Smooth muscle cell (in vitro differentiated cells): ENCODE results near the gene FPR3. TPM values are rescaled to one million over a fixed set of nuclear protein-coding genes. Genes with fewer than 3 reads are reported as not detected.

Source experiments
- DNase-seq: peaks from one replicate; lab custom pipeline; 2025; ENCODE audit not compliant: unreplicated experiment; lab: John Stamatoyannopoulos, UW
- H2AFZ ChIP-seq: fragments of 200-600 bp; sonication (generic); 2 replicates; pipeline ENCODE4 v1.6.0; 2016; ENCODE audit warnings: antibody characterized with exemption, low read depth, mild to moderate bottlenecking
- H3F3A ChIP-seq: fragments of 200-600 bp; sonication (generic); 2 replicates; pipeline ENCODE4 v1.6.0; 2017; ENCODE audit warnings: antibody characterized with exemption, low read depth
- H3K27ac ChIP-seq: fragments of 200-600 bp; sonication (generic); 2 replicates; pipeline ENCODE4 v1.5.1; 2016; ENCODE audit warnings: low read depth, mild to moderate bottlenecking
- H3K27me3 ChIP-seq: fragments of 200-600 bp; sonication (generic); 2 replicates; pipeline ENCODE4 v1.6.1; 2016; ENCODE audit warnings: low read depth, mild to moderate bottlenecking
- H3K36me3 ChIP-seq: fragments of 200-600 bp; sonication (generic); 2 replicates; pipeline ENCODE4 v1.5.1; 2016; ENCODE audit warnings: low read depth
- H3K4me1 ChIP-seq: fragments of 200-600 bp; sonication (generic); 2 replicates; pipeline ENCODE4 v1.5.1; 2016; ENCODE audit warnings: low read depth
- H3K4me2 ChIP-seq: fragments of 200-600 bp; sonication (generic); 2 replicates; pipeline ENCODE4 v1.6.0; 2016; ENCODE audit warnings: mild to moderate bottlenecking
- H3K4me3 ChIP-seq: fragments of 200-600 bp; sonication (generic); 2 replicates; pipeline ENCODE4 v1.5.1; 2016; ENCODE audit warnings: mild to moderate bottlenecking
- H3K79me2 ChIP-seq: fragments of 200-600 bp; sonication (generic); 2 replicates; pipeline ENCODE4 v1.6.0; 2016; ENCODE audit warnings: low read depth, mild to moderate bottlenecking
- H3K9ac ChIP-seq: fragments of 200-600 bp; sonication (generic); 2 replicates; pipeline ENCODE4 v1.6.0; 2016; ENCODE audit warnings: low read depth
- H3K9me3 ChIP-seq: fragments of 200-600 bp; sonication (generic); replicated peaks from 2 replicates; pipeline ENCODE4 v1.5.1; 2016; ENCODE audit warnings: low read depth
- H4K20me1 ChIP-seq: fragments of 200-600 bp; sonication (generic); 2 replicates; pipeline ENCODE4 v1.6.0; 2016; ENCODE audit warnings: low read depth
- WGBS: methylation state at CpG from one replicate; pipeline ENCODE4 v1.1.7; 2016; ENCODE audit warnings: low lambda C conversion rate; 5-methylcytosine and 5-hydroxymethylcytosine counted together
- polyA plus RNA-seq: library from polyadenylated mRNA; unstranded; fragments of >200 nt; fragmentation: Nextera tagmentation; extraction: Ambion mirVana; gene quantifications from 2 replicates; pipeline ENCODE4 v1.2.1, GENCODE V29; 2016
- total RNA-seq: library from RNA; depleted of rRNA; stranded (reverse); fragments of >200 nt; gene quantifications from 2 replicates; pipeline ENCODE4 v1.2.3, GENCODE V29; 2014
- TF ChIP-seq, protein P1 (sequence below): fragments of 200-600 bp; sonication (generic); IDR thresholded peaks from 2 replicates; pipeline ENCODE4 v1.5.1; 2017; ENCODE audit warnings: borderline replicate concordance, mild to moderate bottlenecking, antibody characterized with exemption; ENCODE audit not compliant: insufficient read depth, poor library complexity, severe bottlenecking

FPR3 gene
- total and polyA plus RNA-seq, 2 experiments from 2014 or later = not detected

GRCh38 chr19:51807111-51807701 lies 12.2 kb downstream of the FPR3 start:
- H3K9ac ChIP-seq = no peak overlapping the region
- no peaks in the 10 kb centered on the region for H3K79me2 ChIP-seq
- H3K4me3 ChIP-seq = no peak overlapping the region
- no peak overlapping the region for H2AFZ ChIP-seq
- TF ChIP-seq, protein P1, sequence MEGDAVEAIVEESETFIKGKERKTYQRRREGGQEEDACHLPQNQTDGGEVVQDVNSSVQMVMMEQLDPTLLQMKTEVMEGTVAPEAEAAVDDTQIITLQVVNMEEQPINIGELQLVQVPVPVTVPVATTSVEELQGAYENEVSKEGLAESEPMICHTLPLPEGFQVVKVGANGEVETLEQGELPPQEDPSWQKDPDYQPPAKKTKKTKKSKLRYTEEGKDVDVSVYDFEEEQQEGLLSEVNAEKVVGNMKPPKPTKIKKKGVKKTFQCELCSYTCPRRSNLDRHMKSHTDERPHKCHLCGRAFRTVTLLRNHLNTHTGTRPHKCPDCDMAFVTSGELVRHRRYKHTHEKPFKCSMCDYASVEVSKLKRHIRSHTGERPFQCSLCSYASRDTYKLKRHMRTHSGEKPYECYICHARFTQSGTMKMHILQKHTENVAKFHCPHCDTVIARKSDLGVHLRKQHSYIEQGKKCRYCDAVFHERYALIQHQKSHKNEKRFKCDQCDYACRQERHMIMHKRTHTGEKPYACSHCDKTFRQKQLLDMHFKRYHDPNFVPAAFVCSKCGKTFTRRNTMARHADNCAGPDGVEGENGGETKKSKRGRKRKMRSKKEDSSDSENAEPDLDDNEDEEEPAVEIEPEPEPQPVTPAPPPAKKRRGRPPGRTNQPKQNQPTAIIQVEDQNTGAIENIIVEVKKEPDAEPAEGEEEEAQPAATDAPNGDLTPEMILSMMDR = no peak
- H3F3A ChIP-seq = no peaks in the 10 kb centered on the region
- no peaks in the 10 kb centered on the region for H3K4me1 ChIP-seq
- H3K27me3 ChIP-seq = no peaks in the 10 kb centered on the region
- DNase-seq = no peak
- no peak overlapping the region for H3K4me2 ChIP-seq
- no peaks in the 10 kb centered on the region for H3K9me3 ChIP-seq
- 38% methylated on average over 6 of the region's 6 CpGs for WGBS
- no peaks in the 10 kb centered on the region for H3K36me3 ChIP-seq
- no peaks in the 10 kb centered on the region for H4K20me1 ChIP-seq
- H3K27ac ChIP-seq = no peak overlapping the region

GRCh38 chr19:51807925-51808324 lies 13.0 kb downstream of the FPR3 start:
- no peak overlapping the region for H3K4me3 ChIP-seq
- no peaks in the 10 kb centered on the region for H3K4me1 ChIP-seq
- H3K36me3 ChIP-seq = no peaks in the 10 kb centered on the region
- no peak for DNase-seq
- H3K9ac ChIP-seq = no peak overlapping the region
- no peaks in the 10 kb centered on the region for H3K9me3 ChIP-seq
- H4K20me1 ChIP-seq = no peaks in the 10 kb centered on the region
- 69% methylated on average over 2 of the region's 2 CpGs for WGBS
- TF ChIP-seq, protein P1 = no peak
- H3K27ac ChIP-seq = no peak overlapping the region
- H3K27me3 ChIP-seq = no peaks in the 10 kb centered on the region
- H3K4me2 ChIP-seq = no peak overlapping the region
- H2AFZ ChIP-seq = no peak overlapping the region
- H3K79me2 ChIP-seq = no peaks in the 10 kb centered on the region
- no peaks in the 10 kb centered on the region for H3F3A ChIP-seq

DNA sequence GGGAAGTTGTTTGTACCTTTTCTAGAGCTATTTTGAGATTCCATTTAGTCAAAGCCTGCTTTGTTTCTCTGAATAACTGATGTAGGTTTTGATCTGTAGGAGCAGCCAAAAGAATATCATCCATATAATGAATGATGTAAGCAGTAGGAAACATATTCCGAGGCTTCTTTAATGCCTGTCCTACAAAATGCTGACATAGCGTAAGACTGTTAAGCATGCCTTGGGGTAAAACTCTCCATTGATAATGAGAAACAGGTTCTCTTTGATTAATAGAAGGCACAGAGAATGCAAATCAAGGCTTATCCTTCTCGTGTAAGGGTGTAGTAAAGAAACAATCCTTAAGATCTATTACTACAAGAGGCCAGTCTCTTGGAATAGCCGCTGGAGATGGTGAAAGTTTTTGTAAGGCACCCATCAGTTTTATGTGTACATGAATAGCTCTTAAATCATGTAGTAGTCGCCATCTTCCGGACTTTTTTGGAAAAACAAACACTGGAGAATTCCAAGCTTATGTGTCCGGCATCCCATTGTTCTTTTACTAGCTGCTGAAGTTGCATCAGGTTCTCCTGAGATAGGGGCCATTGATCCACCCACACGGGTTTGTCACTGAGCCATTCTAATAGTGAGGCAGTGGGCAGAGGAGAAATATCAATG lies 13.5 kb downstream of the FPR3 start:
- Histone ChIP-seq H4K20me1 (no peaks in the 10 kb centered on the region), H3K79me2 (no peaks in the 10 kb centered on the region), H3K9ac (no peak overlapping the region), H3K4me2 (no peak overlapping the region), H3K36me3 (no peaks in the 10 kb centered on the region), H2AFZ (no peak overlapping the region), H3K4me1 (no peaks in the 10 kb centered on the region), H3K4me3 (no peak overlapping the region), H3K27ac (no peak overlapping the region), H3K9me3 (no peaks in the 10 kb centered on the region), H3K27me3 (no peaks in the 10 kb centered on the region), H3F3A (no peaks in the 10 kb centered on the region)
- WGBS = 77% methylated on average over 8 of the region's 8 CpGs
- TF ChIP-seq, protein P1 = no peak
- DNase-seq = no peak

DNA sequence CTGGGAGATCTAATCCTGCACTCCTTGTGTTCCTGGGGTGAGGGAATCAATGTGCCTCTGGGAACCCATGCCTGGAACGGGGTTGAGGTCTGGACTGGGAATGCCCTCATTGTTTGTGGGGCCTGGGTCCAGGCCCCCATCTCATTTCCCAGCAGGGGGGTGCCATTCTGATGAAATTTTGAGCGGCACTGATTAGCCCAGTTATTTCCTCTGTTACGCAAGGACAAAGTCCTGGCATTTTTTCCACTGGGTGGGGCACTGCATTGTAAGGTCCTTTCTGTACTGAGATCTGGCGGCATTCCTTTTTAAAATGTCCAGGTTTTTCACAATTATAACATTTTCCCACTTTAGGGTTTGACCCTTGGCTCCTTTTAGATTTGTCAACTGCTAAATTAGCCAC lies 14.8 kb downstream of the FPR3 start:
- no peak overlapping the region for H2AFZ ChIP-seq
- TF ChIP-seq, protein P1 = no peak
- 75% methylated on average over 4 of the region's 4 CpGs for WGBS

More for the DNA sequence above, 14.8 kb downstream of the FPR3 start:
- no peaks in the 10 kb centered on the region for H3K4me1 ChIP-seq
- no peaks in the 10 kb centered on the region for H3K27me3 ChIP-seq
- H4K20me1 ChIP-seq = no peaks in the 10 kb centered on the region
- H3K9ac ChIP-seq = no peak overlapping the region
- no peaks in the 10 kb centered on the region for H3K79me2 ChIP-seq
- no peak for DNase-seq
- no peaks in the 10 kb centered on the region for H3K9me3 ChIP-seq
- no peak overlapping the region for H3K27ac ChIP-seq
- no peaks in the 10 kb centered on the region for H3K36me3 ChIP-seq
- H3K4me2 ChIP-seq = no peak overlapping the region
- H3K4me3 ChIP-seq = no peak overlapping the region
- no peaks in the 10 kb centered on the region for H3F3A ChIP-seq
